ENCODE data around the gene DCXR.

The DCXR gene

GRCh38 chr17:82016061-82016874, 21.2 kb downstream of the DCXR start:
- no peak for DNase-seq (ENCODE audit: low read depth, low spot score)
- H3K4me3 ChIP-seq (ENCODE audit: low read length), result no peak overlapping the region

GRCh38 chr17:82015311-82015971, 22.1 kb downstream of the DCXR start:
- no peak for DNase-seq (ENCODE audit: low read depth, low spot score)
- H3K4me3 ChIP-seq (ENCODE audit: low read length), result no peak overlapping the region

- DNase-seq (ENCODE audit: low read depth, low spot score), result no peak
- H3K4me3 ChIP-seq (ENCODE audit: low read length), result no peak overlapping the region
Observed at GRCh38 chr17:82014971-82015310, 22.6 kb downstream of the DCXR start.

- no peak for DNase-seq (ENCODE audit: low read depth, low spot score)
- no peak overlapping the region for H3K4me3 ChIP-seq (ENCODE audit: low read length)
Observed at GRCh38 chr17:82014432-82014831, 23.1 kb downstream of the DCXR start.

DNA sequence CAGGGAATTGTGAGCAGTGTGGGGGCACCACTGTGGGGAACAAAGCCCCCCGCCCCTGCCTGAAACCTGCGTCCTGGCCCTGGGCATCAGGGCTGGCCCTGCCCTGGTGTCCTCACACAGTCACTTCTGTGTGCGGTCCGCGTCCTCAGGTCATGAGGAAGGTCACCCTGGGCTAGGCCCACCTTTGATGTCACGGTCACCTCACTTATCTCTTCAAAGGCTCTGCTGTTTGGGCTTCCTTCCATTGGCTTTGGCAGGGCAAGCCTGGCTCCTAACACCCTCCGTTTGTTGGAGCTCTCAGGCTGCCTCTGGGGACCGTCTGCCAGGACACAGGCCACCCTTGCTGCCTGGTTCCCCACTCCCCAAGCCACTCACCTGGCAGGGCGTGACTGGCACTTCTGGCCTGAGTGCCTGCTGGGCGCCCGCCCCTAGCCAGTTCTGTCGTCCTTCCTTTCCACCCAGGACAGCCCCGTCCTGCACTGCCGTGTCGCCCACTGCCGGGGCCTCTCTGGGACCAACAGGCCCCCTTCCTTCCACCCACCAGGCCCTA, 23.6 kb downstream of the DCXR start:
- DNase-seq (ENCODE audit: low read depth, low spot score), result no peak
- H3K4me3 ChIP-seq (ENCODE audit: low read length), result no peak overlapping the region

DNA sequence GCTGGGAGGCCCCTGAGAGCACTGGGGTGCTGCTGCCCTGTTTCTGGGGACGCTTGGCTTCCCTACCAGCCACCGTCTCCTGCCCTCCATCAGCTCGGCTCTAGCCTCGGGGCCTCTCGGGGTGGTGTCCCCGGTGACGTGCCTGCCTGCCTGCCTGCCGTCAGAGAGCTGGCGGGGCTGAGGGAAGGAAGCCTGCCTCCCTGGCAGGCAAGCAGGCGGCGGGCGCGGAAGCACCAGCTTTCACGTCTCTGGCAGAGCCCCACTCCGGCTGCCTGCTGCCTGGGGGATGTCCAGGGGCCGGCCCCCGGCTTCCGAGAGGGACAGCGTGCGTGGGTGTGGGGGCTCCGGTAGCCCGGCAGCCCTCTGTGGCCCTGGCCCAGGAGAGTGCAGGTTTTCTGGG, 24.2 kb downstream of the DCXR start:
- no peak overlapping the region for H3K4me3 ChIP-seq (ENCODE audit: low read length)
- DNase-seq (ENCODE audit: low read depth, low spot score), result no peak

DNA sequence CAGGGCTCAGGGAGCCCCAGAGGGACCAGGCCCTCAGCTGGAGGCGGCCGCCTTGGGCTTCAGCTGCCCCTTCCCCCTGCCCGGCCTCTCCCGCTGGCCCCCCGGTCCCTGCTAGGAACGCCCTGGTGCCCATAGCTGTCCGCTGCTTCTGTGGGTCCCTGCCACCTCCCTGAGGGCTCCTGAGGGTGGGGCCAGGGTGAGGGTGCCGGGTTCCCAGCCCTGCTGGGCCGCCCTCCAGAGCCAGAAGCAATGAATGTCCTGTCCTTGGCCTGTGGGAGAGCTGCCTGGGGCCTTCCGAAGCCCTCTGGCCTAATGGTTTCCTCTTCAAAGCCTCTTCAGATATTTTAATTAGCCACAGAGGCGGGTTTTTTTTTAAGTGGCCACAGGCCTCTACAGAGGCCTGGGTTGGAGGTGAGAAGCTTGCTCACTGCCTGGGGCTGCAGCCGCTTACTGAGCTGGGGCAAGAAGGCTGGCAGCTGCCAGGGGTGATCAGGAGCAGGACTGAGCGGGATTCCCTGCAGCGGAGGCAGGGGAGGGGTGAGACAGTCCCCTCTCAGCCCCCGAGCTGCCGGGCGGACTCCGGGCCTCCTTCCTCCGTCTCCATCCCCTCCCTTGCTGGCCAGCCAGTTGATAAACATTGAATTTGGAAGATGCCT, 24.7 kb downstream of the DCXR start:
- H3K4me3 ChIP-seq (ENCODE audit: low read length), result no peak overlapping the region
- no peak for DNase-seq (ENCODE audit: low read depth, low spot score)

- DNase-seq (ENCODE audit: low read depth, low spot score), result no peak
Observed at GRCh38 chr17:82012261-82012639, 25.2 kb downstream of the DCXR start.

GRCh38 chr17:82011617-82012187, 25.8 kb downstream of the DCXR start:
- DNase-seq (ENCODE audit: low read depth, low spot score), result no peak
- no peak overlapping the region for H3K4me3 ChIP-seq (ENCODE audit: low read length)

More at GRCh38 chr17:82012261-82012639, 25.2 kb downstream of the DCXR start:
- H3K4me3 ChIP-seq (ENCODE audit: low read length), result no peak overlapping the region

GRCh38 chr17:82010575-82011525, 26.6 kb downstream of the DCXR start:
- no peak for DNase-seq (ENCODE audit: low read depth, low spot score)
- no peak overlapping the region for H3K4me3 ChIP-seq (ENCODE audit: low read length)

DNA sequence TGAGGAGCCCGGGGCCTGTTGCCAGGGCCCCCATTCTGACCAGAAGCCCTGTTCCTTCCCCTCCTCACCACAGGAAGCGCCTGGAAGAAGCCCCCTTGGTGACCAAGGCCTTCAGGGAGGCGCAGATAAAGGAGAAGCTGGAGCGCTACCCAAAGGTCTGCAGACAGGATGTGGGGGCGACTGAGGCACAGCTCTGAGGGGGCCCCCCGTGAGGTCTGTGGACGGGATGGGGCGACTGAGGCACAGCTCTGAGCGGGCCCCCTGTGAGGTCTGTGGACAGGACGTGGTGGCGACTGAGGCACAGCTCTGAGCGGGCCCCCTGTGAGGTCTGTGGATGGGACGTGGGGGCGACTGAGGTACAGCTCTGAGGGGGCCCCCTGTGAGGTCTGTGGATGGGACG, 28.1 kb downstream of the DCXR start:
- no peak for DNase-seq (ENCODE audit: low read depth, low spot score)
- H3K4me3 ChIP-seq (ENCODE audit: low read length), result no peak overlapping the region

GRCh38 chr17:82008941-82009405, 28.5 kb downstream of the DCXR start:
- H3K4me3 ChIP-seq (ENCODE audit: low read length), result no peak overlapping the region
- no peak for DNase-seq (ENCODE audit: low read depth, low spot score)

GRCh38 chr17:82008258-82008940, 29.1 kb downstream of the DCXR start:
- no peak overlapping the region for H3K4me3 ChIP-seq (ENCODE audit: low read length)
- DNase-seq (ENCODE audit: low read depth, low spot score), result no peak

DNA sequence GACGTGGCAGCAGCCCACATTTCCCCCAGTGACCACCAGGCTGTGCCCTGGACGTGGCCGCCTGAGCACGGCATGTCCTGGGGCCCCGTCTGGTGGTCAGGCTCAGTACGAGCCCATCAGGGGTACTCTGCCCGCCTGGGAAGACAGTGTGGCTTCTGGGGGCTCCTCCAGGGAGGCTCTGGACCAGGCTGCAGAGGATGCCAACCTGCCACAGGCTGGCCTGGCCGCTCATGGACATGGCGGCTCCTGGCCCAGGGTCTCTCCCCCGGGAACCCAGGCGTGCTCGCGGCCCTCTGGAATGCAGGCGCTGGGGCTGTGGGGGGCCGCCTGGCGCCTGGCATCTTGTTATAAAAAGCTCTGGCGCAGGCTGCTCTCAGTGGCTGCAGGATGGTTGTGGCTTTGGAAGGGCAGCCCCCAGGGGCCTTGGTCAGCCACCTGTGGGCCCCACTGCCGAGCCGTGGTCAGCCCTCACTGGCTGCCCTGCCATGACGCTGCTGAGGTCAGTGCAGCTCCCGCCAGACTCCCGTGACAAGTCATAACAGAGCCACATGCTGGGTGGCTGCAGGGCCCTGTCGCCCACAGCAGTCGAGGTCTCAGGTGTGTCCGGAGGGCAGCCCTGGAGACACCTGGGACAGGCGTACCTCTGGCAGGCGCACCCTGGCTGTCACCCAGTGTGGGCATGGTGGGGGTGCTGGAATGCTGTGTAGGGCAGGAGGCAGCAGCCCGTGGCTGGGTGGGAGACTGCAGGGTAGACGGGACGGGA, 29.8 kb downstream of the DCXR start:
- no peak for DNase-seq (ENCODE audit: low read depth, low spot score)
- no peak overlapping the region for H3K4me3 ChIP-seq (ENCODE audit: low read length)

- H3K4me3 ChIP-seq (ENCODE audit: low read length), result no peak overlapping the region
- no peak for DNase-seq (ENCODE audit: low read depth, low spot score)
Observed at GRCh38 chr17:82007228-82007494, 30.3 kb downstream of the DCXR start.

DNA sequence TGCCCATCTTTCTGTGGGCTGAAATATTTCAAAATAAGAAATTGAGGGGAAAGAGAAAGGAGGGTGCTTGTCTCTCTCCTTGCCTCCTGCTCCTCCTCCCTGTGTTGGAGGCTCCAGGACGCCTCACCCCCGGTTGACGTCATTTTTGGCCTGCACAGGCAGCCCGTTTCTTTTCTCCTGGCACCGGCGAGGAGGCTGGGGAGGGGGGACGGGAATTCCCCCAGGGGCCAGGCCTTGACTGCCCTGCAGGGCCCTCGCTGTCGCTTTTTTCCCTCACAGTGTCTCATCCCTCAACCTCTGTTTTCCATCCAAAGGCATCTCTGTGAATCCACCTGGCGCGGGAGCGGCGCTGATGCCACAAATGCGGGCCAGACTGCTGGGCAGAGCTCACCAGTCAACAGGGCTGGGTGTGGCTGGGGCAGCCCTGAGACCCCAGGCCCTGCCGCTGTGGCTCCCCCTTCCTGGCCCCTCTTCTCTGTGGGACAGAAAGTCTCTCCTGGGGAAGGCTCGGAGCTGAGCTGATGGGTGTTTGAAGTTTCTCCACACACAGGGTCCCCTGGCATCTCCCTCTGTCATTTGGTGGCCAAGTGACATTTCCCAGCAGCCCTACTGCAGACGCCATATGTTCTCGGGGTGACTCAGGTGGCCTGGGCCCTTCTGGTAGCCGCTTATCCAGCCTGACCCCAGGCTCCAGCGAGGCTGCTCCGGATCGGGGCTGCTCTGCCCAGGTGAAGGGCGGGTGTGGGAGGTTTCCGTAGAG, 30.8 kb downstream of the DCXR start:
- no peak overlapping the region for H3K4me3 ChIP-seq (ENCODE audit: low read length)
- DNase-seq (ENCODE audit: low read depth, low spot score), result no peak

Data from Jurkat, Clone E6-1 (cell line).